MM.1S (cell line): ENCODE results near the gene RAB38.

ENCODE experiments used
- EZH2 ChIP-seq: fragments of 300-600 bp; sonication (generic); optimal IDR thresholded peaks from 2 replicates; pipeline ENCODE3; 2017; ENCODE audit warnings: low read depth, mild to moderate bottlenecking, antibody characterized with exemption, low read length, mixed read lengths
- TF ChIP-seq, protein P1 (sequence below): fragments of 300-600 bp; sonication (generic); IDR thresholded peaks from 2 replicates; pipeline ENCODE4 v1.5.1; 2016; ENCODE audit warnings: antibody characterized with exemption, low read length, mixed read lengths

GRCh38 chr11:88196393-88196792 lies 21.1 kb upstream of the RAB38 start:
- TF ChIP-seq, protein P1, sequence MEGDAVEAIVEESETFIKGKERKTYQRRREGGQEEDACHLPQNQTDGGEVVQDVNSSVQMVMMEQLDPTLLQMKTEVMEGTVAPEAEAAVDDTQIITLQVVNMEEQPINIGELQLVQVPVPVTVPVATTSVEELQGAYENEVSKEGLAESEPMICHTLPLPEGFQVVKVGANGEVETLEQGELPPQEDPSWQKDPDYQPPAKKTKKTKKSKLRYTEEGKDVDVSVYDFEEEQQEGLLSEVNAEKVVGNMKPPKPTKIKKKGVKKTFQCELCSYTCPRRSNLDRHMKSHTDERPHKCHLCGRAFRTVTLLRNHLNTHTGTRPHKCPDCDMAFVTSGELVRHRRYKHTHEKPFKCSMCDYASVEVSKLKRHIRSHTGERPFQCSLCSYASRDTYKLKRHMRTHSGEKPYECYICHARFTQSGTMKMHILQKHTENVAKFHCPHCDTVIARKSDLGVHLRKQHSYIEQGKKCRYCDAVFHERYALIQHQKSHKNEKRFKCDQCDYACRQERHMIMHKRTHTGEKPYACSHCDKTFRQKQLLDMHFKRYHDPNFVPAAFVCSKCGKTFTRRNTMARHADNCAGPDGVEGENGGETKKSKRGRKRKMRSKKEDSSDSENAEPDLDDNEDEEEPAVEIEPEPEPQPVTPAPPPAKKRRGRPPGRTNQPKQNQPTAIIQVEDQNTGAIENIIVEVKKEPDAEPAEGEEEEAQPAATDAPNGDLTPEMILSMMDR: no peak
- TF ChIP-seq EZH2: no peak
